Measurements from ENCODE around the gene ACAD11.

The ACAD11 gene, protein sequence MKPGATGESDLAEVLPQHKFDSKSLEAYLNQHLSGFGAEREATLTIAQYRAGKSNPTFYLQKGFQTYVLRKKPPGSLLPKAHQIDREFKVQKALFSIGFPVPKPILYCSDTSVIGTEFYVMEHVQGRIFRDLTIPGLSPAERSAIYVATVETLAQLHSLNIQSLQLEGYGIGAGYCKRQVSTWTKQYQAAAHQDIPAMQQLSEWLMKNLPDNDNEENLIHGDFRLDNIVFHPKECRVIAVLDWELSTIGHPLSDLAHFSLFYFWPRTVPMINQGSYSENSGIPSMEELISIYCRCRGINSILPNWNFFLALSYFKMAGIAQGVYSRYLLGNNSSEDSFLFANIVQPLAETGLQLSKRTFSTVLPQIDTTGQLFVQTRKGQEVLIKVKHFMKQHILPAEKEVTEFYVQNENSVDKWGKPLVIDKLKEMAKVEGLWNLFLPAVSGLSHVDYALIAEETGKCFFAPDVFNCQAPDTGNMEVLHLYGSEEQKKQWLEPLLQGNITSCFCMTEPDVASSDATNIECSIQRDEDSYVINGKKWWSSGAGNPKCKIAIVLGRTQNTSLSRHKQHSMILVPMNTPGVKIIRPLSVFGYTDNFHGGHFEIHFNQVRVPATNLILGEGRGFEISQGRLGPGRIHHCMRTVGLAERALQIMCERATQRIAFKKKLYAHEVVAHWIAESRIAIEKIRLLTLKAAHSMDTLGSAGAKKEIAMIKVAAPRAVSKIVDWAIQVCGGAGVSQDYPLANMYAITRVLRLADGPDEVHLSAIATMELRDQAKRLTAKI

GRCh38 chr3:132659365-132660051 lies at the start of gene ACAD11:
ACAD11 (minus strand) TSS chr3:132659809; CDS start chr3:132659751, 58 bp downstream.
- peak; percentile 29 for DNase-seq (ENCODE audit: low read depth)

DNA sequence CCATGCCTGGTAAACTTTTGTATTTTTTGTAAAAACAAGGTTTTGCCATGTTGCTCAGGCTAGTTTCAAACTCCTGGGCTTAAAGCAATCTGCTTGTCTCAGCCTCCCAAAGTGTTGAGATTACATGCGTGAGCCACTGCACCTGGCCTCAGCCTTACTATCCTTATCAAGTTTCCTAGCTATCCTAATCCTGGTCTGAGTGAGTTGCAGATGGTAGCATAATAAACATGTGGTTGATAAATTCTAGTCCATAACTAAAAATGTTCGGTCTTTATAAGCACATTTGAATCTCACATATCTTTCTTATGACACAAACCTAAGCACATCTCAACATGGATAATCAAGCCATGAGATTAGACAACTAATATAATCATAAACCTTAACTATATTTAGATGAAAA lies 44.1 kb upstream of the ACAD11 start:
- H3K4me3 ChIP-seq (ENCODE audit: low read depth, low read length): no peak overlapping the region
- no peak for DNase-seq (ENCODE audit: low read depth)

More at GRCh38 chr3:132659365-132660051, at the start of gene ACAD11:
- H3K4me3 ChIP-seq (ENCODE audit: low read depth, low read length): peak within 1 kb of the TSS; percentile 80

DNA sequence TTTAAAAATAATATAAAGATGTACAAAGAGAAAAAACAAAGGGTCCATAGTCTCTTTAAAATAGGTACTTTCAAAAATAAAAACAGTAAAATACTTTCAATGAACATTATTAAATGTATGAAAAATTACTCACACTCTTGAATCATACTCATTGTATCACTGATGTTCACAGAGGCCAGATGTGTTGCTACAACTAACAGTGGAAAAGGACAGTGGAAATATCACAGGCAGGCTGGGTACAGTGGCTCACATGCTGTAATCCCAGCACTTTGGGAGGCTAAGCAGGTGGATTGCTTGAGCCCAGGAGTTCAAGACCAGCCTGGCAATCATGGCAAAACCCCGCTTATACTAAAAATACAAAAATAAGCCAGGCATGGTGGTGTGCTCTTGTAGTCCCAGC lies 35.8 kb upstream of the ACAD11 start:
- no peak overlapping the region for H3K4me3 ChIP-seq (ENCODE audit: low read depth, low read length)
- DNase-seq (ENCODE audit: low read depth): no peak

DNA sequence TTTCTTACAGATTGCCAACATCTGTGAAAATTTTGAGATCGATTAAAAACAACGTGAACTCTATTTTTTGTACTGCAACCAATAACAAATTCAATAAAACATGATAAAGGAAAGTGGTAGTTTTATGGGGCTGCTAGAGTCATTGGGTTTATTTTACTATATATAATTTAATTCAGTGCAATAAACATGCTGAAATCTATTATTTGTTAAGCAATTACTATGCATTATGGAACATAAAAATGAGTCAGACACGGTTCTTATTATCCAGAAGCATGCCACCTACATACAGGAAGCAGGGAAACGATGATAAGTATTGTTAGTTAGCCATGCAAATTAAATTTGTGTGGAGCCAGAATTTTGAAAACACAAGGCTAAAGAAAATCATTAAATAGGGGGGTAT lies 35.4 kb upstream of the ACAD11 start:
- no peak for DNase-seq (ENCODE audit: low read depth)
- H3K4me3 ChIP-seq (ENCODE audit: low read depth, low read length): no peak overlapping the region

- H3K4me3 ChIP-seq (ENCODE audit: low read depth, low read length): no peak overlapping the region
Observed at GRCh38 chr3:132690040-132690439, 30.4 kb upstream of the ACAD11 start.

GRCh38 chr3:132682201-132682600 lies 22.6 kb upstream of the ACAD11 start:
- DNase-seq (ENCODE audit: low read depth): no peak
- H3K4me3 ChIP-seq (ENCODE audit: low read depth, low read length): no peak overlapping the region

More at GRCh38 chr3:132690040-132690439, 30.4 kb upstream of the ACAD11 start:
- no peak for DNase-seq (ENCODE audit: low read depth)

DNA sequence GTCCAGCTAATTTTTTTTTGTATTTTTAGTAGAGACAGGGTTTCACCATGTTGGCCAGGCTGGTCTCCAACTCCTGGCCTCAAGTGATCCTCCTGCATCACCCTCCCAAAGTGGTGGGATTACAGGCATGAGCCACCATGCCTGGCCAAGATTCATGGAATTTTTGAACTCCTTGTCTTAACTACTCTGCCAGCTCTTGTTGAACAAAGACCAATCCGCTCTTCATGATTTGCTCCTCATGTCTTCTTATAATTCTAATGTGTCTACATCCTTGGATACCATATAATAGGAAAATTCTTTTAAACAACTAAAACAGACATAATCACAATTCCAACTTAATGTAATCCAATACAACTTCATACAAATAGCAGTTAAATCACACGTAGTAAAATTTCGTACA lies 21.8 kb upstream of the ACAD11 start:
- DNase-seq (ENCODE audit: low read depth): no peak
- no peak overlapping the region for H3K4me3 ChIP-seq (ENCODE audit: low read depth, low read length)

GRCh38 chr3:132679911-132680310 lies 20.3 kb upstream of the ACAD11 start:
- no peak overlapping the region for H3K4me3 ChIP-seq (ENCODE audit: low read depth, low read length)
- DNase-seq (ENCODE audit: low read depth): no peak

DNA sequence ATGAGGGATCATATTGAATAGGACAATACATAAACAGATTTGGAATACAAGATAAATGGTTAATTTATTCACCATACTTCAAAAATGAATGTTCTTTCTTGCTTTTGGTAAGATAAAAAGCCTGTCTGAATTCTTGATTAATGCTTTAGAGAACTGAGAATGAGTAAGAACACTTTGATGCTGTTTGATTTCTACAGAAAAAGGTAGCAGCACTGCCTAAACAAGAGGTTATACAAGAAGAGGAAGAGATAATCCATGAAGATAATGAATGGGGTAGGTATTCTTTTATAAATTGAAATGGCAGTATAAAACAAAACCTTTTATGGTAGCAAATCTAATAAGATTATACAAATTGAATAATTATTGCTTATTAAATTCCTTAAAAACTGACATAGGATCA lies 15.8 kb upstream of the ACAD11 start:
- DNase-seq (ENCODE audit: low read depth): no peak

DNA sequence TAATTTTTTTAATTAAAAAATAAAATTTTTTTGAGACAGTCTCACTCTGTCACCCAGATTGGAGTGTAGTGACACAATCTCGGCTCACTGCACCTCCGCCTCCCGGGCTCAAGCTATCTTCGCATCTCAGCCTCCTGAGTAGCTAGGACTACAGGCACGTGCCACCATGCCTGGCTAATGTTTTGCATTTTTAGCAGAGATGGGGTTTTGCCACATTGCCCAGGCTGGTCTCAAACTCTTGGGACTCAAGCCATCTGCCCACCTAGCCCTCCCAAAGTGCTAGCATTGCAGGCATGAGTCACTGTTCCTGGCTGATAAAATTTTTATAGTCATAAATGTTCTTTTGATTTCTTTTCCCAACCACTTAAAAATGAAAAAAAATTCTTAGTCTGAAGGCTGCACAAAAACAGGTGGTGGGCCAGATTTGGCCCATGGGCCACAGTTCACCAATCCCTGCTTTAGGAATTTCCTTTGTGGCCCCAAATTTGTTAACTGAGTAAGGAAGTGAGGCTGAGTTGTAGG lies 9.7 kb upstream of the ACAD11 start:
- DNase-seq (ENCODE audit: low read depth): no peak
- H3K4me3 ChIP-seq (ENCODE audit: low read depth, low read length): no peak overlapping the region

More for the DNA sequence above, 15.8 kb upstream of the ACAD11 start:
- H3K4me3 ChIP-seq (ENCODE audit: low read depth, low read length): no peak overlapping the region

DNA sequence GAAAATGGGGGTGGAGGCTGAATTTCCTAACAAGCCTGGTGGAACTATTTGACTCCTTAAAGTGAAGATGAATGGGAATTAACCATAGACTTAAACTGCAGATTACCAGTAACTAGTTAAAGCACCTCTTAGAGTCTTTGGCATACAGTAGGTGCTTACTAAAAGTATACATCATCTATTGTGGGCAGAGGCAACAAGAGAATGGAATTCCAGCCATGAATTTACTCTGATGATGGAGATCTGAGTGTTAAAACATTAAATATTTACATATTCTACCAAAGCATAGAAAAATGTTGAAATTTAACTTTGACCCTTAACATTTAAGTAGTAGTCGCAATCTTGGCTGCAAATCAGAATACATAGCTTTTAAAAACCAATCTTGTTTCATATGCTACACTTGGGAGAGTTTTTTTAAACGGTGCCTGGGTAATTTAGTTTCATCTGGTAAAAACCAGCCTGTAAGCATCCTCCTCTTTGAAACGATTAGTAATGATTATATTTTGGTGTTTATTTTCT lies 5.7 kb upstream of the ACAD11 start:
- no peak overlapping the region for H3K4me3 ChIP-seq (ENCODE audit: low read depth, low read length)
- DNase-seq (ENCODE audit: low read depth): no peak

- no peak for DNase-seq (ENCODE audit: low read depth)
- no peak overlapping the region for H3K4me3 ChIP-seq (ENCODE audit: low read depth, low read length)
Observed at GRCh38 chr3:132662212-132662611, 2.6 kb upstream of the ACAD11 start.

GRCh38 chr3:132661101-132661500 lies 1.5 kb upstream of the ACAD11 start:
- DNase-seq (ENCODE audit: low read depth): no peak
- H3K4me3 ChIP-seq (ENCODE audit: low read depth, low read length): peak overlapping the region; percentile 80

GRCh38 chr3:132660811-132661070 lies 1.1 kb upstream of the ACAD11 start:
- no peak for DNase-seq (ENCODE audit: low read depth)
- peak overlapping the region; percentile 80 for H3K4me3 ChIP-seq (ENCODE audit: low read depth, low read length)

GRCh38 chr3:132660052-132660810 lies 622 bp upstream of the ACAD11 start, which contains the start of gene UBA5:
UBA5 (plus strand) TSS chr3:132660329; CDS start chr3:132660538, 209 bp downstream.
- peak; percentile 10 for DNase-seq (ENCODE audit: low read depth)
- peak within 1 kb of the TSS; percentile 80 for H3K4me3 ChIP-seq (ENCODE audit: low read depth, low read length)

DNA sequence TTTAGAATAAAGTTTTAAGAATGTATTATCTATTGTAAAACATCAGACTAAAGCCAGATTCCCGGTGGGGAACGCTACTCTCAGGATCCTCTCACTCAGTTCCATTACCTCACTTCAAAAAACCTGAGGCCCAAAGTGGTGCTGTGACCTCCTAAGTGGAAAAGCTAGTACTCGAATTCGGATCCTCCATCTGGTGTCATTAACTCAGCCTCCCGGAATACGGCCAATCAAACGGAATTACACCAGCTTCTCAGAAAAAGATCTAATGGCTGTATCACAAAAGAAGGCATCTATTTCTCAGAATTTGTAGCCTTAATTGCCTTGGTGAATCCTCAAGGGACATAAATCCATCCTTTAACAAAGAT lies 627 bp downstream of the ACAD11 start:
- peak overlapping the region; percentile 80 for H3K4me3 ChIP-seq (ENCODE audit: low read depth, low read length)
- DNase-seq (ENCODE audit: low read depth): peak; percentile 4

GRCh38 chr3:132657869-132658747 lies 1.5 kb downstream of the ACAD11 start:
- peak overlapping the region; percentile 80 for H3K4me3 ChIP-seq (ENCODE audit: low read depth, low read length)
- no peak for DNase-seq (ENCODE audit: low read depth)

- DNase-seq (ENCODE audit: low read depth): no peak
Observed at GRCh38 chr3:132655471-132655870, 4.1 kb downstream of the ACAD11 start.

More at GRCh38 chr3:132655471-132655870, 4.1 kb downstream of the ACAD11 start:
- no peak overlapping the region for H3K4me3 ChIP-seq (ENCODE audit: low read depth, low read length)

All from skeletal muscle cell (primary cell).